Measurements from ENCODE around the gene DAAM2. TPM values are rescaled to one million over a fixed set of nuclear protein-coding genes. Genes with fewer than 3 reads are reported as not detected.

DAAM2 gene
- total RNA-seq, 2 experiments from 2014 or later, result 0.09 to 1.1 TPM

GRCh38 chr6:39930540-39930939, 138.4 kb downstream of the DAAM2 start:
- no peak for TF ChIP-seq EZH2phosphoT487 (IDR thresholded peaks at IDR 0.05; ENCODE audit: borderline replicate concordance, low read depth, low read length)
- no peak for TF ChIP-seq CTCF (conservative IDR thresholded peaks at IDR 0.05; ENCODE audit: low read length)
- Histone ChIP-seq H3K79me2 (ENCODE audit: insufficient read depth, low read depth, low read length) (no peaks in the 10 kb centered on the region), H3K4me1 (ENCODE audit: insufficient read depth, low read length, poor library complexity, severe bottlenecking) (no peaks in the 10 kb centered on the region), H3K27ac (ENCODE audit: low read depth, low read length, poor library complexity, severe bottlenecking) (no peak overlapping the region), H2AFZ (ENCODE audit: low read length) (no peak overlapping the region), H3K9me2 (ENCODE audit: insufficient read depth, low read length) (no peaks in the 10 kb centered on the region), H3K4me3 (ENCODE audit: low read depth, low read length, poor library complexity, severe bottlenecking) (no peak overlapping the region), H3K4me2 (ENCODE audit: low read length) (no peak overlapping the region), H4K20me1 (ENCODE audit: insufficient read depth, low read length) (no peaks in the 10 kb centered on the region), H3K9me3 (ENCODE audit: low read length) (peaks cover 5% of the 10 kb centered on the region; the same call in 1 of the 2 replicates), H3K36me3 (ENCODE audit: insufficient read depth, low read length) (no peaks in the 10 kb centered on the region)
- no peak for DNase-seq (ENCODE audit: low spot score)
- CTCF ChIA-PET (ENCODE audit: unreplicated experiment), result no interaction called here
- no TSS peak for BruUV-seq (replicated peaks)
- intact Hi-C loops (cut with micrococcal nuclease; ENCODE audit: unreplicated experiment), result no loop called here
- POLR2A ChIA-PET, result no interaction called here

GRCh38 chr6:39931607-39932006, 139.4 kb downstream of the DAAM2 start:
- CTCF ChIA-PET (ENCODE audit: unreplicated experiment), result interaction anchor here (0.6 kb wide), 1 partner anchor 209 kb away, joined by 8 read pairs; no protein-coding TSS in a partner anchor

More at GRCh38 chr6:39931607-39932006, 139.4 kb downstream of the DAAM2 start:
- no TSS peak for BruUV-seq (replicated peaks)
- H3K36me3 ChIP-seq (ENCODE audit: insufficient read depth, low read length), result no peaks in the 10 kb centered on the region
- intact Hi-C loops (cut with micrococcal nuclease; ENCODE audit: unreplicated experiment), result no loop called here
- no peaks in the 10 kb centered on the region for H3K79me2 ChIP-seq (ENCODE audit: insufficient read depth, low read depth, low read length)
- H4K20me1 ChIP-seq (ENCODE audit: insufficient read depth, low read length), result no peaks in the 10 kb centered on the region
- TF ChIP-seq EZH2phosphoT487 (IDR thresholded peaks at IDR 0.05; ENCODE audit: borderline replicate concordance, low read depth, low read length), result no peak
- no peak for TF ChIP-seq CTCF (conservative IDR thresholded peaks at IDR 0.05; ENCODE audit: low read length)
- H3K9me2 ChIP-seq (ENCODE audit: insufficient read depth, low read length), result no peaks in the 10 kb centered on the region
- H3K9me3 ChIP-seq (ENCODE audit: low read length), result no peaks in the 10 kb centered on the region
- H3K4me1 ChIP-seq (ENCODE audit: insufficient read depth, low read length, poor library complexity, severe bottlenecking), result no peaks in the 10 kb centered on the region
- no peak overlapping the region for H3K27ac ChIP-seq (ENCODE audit: low read depth, low read length, poor library complexity, severe bottlenecking)
- POLR2A ChIA-PET, result interaction anchor here (0.6 kb wide), 1 partner anchor 301 kb away, joined by 5 read pairs; no protein-coding TSS in a partner anchor
- H3K4me2 ChIP-seq (ENCODE audit: low read length), result no peak overlapping the region
- H2AFZ ChIP-seq (ENCODE audit: low read length), result no peak overlapping the region
- DNase-seq (ENCODE audit: low spot score), result no peak
- no peak overlapping the region for H3K4me3 ChIP-seq (ENCODE audit: low read depth, low read length, poor library complexity, severe bottlenecking)

All from OCI-LY7 (cell line).